Trophoblast cell (in vitro differentiated cells and primary cell): ENCODE results near the gene PADI3.
A peak's percentile ranks its signal among the peaks of the same experiment; 100 is the strongest.

Experiments used
- DNase-seq, 2 donors: peaks; one replicate each; pipeline ENCODE4 v3.0.0-alpha.2; 2016
- H2AFZ ChIP-seq: 2 replicates; pipeline ENCODE4 v1.6.1; 2013; ENCODE audit warnings: low read length, moderate library complexity, mild to moderate bottlenecking; ENCODE audit not compliant: insufficient read depth, poor library complexity
- H2AK5ac ChIP-seq: 2 replicates; pipeline ENCODE4 v1.6.1; 2013; ENCODE audit warnings: mild to moderate bottlenecking, low read length
- H2BK120ac ChIP-seq: 2 replicates; pipeline ENCODE4 v1.6.1; 2013; ENCODE audit warnings: low read length, mild to moderate bottlenecking, moderate library complexity; ENCODE audit not compliant: insufficient read depth, poor library complexity
- H2BK12ac ChIP-seq: 2 replicates; pipeline ENCODE4 v1.6.1; 2013; ENCODE audit warnings: mild to moderate bottlenecking, low read length, moderate library complexity
- H2BK5ac ChIP-seq: 2 replicates; pipeline ENCODE4 v1.6.1; 2013; ENCODE audit warnings: low read length, low read depth, moderate library complexity, mild to moderate bottlenecking; ENCODE audit not compliant: poor library complexity
- H3K14ac ChIP-seq: 2 replicates; pipeline ENCODE4 v1.6.1; 2013; ENCODE audit warnings: mild to moderate bottlenecking, low read length
- H3K18ac ChIP-seq: 2 replicates; pipeline ENCODE4 v1.6.1; 2013; ENCODE audit warnings: mild to moderate bottlenecking, low read length
- H3K23ac ChIP-seq: 2 replicates; pipeline ENCODE4 v1.6.1; 2013; ENCODE audit warnings: low read length
- H3K27ac ChIP-seq: 2 replicates; pipeline ENCODE4 v1.5.1; 2013; ENCODE audit warnings: low read depth, mild to moderate bottlenecking, inconsistent platforms, low read length, moderate library complexity
- H3K27me3 ChIP-seq: 2 replicates; pipeline ENCODE4 v1.6.1; 2013; ENCODE audit warnings: inconsistent platforms, mild to moderate bottlenecking, low read length, moderate library complexity; ENCODE audit not compliant: insufficient read depth
- H3K36me3 ChIP-seq, 2 experiments: 1 replicate in 1 of 2; 2 replicates in 1 of 2; pipeline ENCODE4 v1.6.1; 2013; ENCODE audit warnings: low read length in 2 of 2, mild to moderate bottlenecking in 2 of 2, moderate library complexity in 1 of 2; ENCODE audit not compliant: insufficient read depth in 2 of 2, control insufficient read depth in 1 of 2
- H3K4ac ChIP-seq: 2 replicates; pipeline ENCODE4 v1.6.1; 2013; ENCODE audit warnings: low read depth, mild to moderate bottlenecking, low read length, moderate library complexity
- H3K4me1 ChIP-seq, 2 experiments: 1 replicate in 1 of 2; 2 replicates in 1 of 2; pipeline ENCODE4 v1.6.1; 2013; ENCODE audit warnings: low read length in 2 of 2, mild to moderate bottlenecking in 2 of 2, moderate library complexity in 1 of 2; ENCODE audit not compliant: insufficient read depth in 2 of 2, control insufficient read depth in 1 of 2
- H3K4me2 ChIP-seq: 2 replicates; pipeline ENCODE4 v1.6.1; 2013; ENCODE audit warnings: inconsistent platforms, mild to moderate bottlenecking, low read length, moderate library complexity
- H3K4me3 ChIP-seq: 2 replicates; pipeline ENCODE4 v1.5.1; 2013; ENCODE audit warnings: mild to moderate bottlenecking, low read depth, low read length, inconsistent platforms
- H3K79me1 ChIP-seq: one replicate; pipeline ENCODE4 v1.6.1; 2013; ENCODE audit warnings: low read length
- H3K79me2 ChIP-seq: 2 replicates; pipeline ENCODE4 v1.6.1; 2013; ENCODE audit warnings: low read length, mild to moderate bottlenecking; ENCODE audit not compliant: control insufficient read depth, insufficient read depth, poor library complexity
- H3K9ac ChIP-seq: 2 replicates; pipeline ENCODE4 v1.6.1; 2013; ENCODE audit warnings: mild to moderate bottlenecking, low read length
- H3K9me3 ChIP-seq: 2 replicates; pipeline ENCODE4 v1.6.1; 2013; ENCODE audit warnings: low read depth, mild to moderate bottlenecking, control low read depth, inconsistent platforms, low read length; ENCODE audit not compliant: insufficient read depth
- H4K12ac ChIP-seq: 2 replicates; pipeline ENCODE4 v1.6.1; 2013; ENCODE audit warnings: low read depth, mild to moderate bottlenecking, low read length, moderate library complexity
- H4K8ac ChIP-seq: 2 replicates; pipeline ENCODE4 v1.6.1; 2013; ENCODE audit warnings: low read depth, mild to moderate bottlenecking, low read length, moderate library complexity
- H4K91ac ChIP-seq: one replicate; pipeline ENCODE4 v1.6.1; 2013; ENCODE audit warnings: low read depth, mild to moderate bottlenecking, low read length, moderate library complexity
- WGBS: extraction: QIAGEN DNeasy Blood & Tissue Kit; methylation state at CpG from one replicate; pipeline ENCODE4 v1.1.7; 2013; ENCODE audit warnings: missing lambda C conversion rate; ENCODE audit not compliant: insufficient read length, insufficient coverage; ENCODE audit errors: extremely low coverage; 5-methylcytosine and 5-hydroxymethylcytosine counted together

Gene PADI3

DNA sequence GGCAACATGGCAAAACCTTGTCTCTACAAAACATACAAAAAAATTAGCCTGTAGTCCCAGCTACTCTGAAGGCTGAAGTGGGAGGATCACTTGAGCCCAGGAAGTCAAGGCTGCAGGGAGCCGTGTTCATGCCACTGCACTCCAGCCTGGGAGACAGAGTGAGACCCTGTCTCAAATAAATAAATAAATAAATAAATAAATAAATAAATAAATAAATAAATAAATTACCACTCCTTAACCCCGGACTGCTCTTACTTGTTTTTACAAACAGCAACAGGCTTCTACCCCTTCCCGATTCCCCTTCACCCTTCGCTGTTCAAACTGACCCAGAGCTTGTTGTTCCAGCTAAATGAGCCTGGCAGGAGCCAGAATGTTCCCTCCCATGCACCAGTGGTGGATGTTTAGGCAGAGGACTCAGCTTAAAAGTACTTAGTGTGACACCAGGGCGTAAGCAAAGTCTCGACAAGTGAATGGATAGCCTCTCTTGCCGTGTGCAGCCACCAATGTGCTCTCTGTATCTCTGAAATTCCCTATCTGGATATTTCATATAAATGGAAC is 21.5 kb upstream of the PADI3 start:
- no CpG with 5 or more reads among the region's 7 CpGs for WGBS
- Histone ChIP-seq H2BK12ac (no peak overlapping the region), H3K9ac (no peak overlapping the region)

DNA sequence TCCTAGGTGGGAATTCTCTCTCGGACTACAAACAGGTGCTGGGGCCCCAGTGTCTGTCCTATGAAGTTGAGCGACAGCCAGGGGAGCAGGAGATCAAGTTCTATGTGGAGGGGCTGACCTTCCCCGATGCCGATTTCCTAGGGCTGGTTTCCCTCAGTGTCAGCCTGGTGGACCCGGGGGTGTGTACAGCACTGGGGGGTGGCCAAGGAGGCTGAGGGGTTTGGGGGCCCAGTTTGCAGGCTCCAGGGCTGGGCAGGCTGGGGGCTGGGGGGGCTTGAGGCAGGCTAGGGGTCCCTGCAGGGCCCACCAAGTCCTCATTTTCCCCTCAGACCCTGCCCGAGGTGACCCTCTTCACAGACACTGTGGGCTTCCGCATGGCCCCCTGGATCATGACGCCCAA is 20.3 kb upstream of the PADI3 start:
- Histone ChIP-seq H3K79me1 (peaks cover 2% of the 10 kb centered on the region), H4K12ac (no peak overlapping the region), H3K4me1 (peaks cover 9 to 22% of the 10 kb centered on the region in 2 experiments), H2BK120ac (no peak overlapping the region), H2BK12ac (no peak overlapping the region), H3K4me2 (no peak overlapping the region), H2BK5ac (no peak overlapping the region), H4K8ac (no peak overlapping the region), H4K91ac (peak overlapping the region; percentile 2), H2AFZ (no peak overlapping the region), H3K4me3 (no peak overlapping the region), H3K14ac (no peak overlapping the region), H3K36me3 (no peaks in the 10 kb centered on the region), H2AK5ac (no peak overlapping the region), H3K9ac (no peak overlapping the region), H3K23ac (no peak overlapping the region), H3K27ac (no peak overlapping the region), H3K27me3 (no peaks in the 10 kb centered on the region), H3K79me2 (no peaks in the 10 kb centered on the region), H3K9me3 (peaks cover 2% of the 10 kb centered on the region), H3K18ac (no peak overlapping the region), H3K4ac (no peak overlapping the region)
- no peak for DNase-seq
- WGBS, result no CpG with 5 or more reads among the region's 8 CpGs

More for the DNA sequence above, 21.5 kb upstream of the PADI3 start:
- Histone ChIP-seq H4K12ac (no peak overlapping the region), H3K4me1 (peaks cover 6 to 15% of the 10 kb centered on the region in 2 experiments), H3K14ac (no peak overlapping the region), H3K9me3 (no peaks in the 10 kb centered on the region), H3K23ac (no peak overlapping the region), H3K4me3 (no peak overlapping the region), H2AK5ac (no peak overlapping the region), H3K18ac (no peak overlapping the region), H3K27ac (no peak overlapping the region), H3K36me3 (no peaks in the 10 kb centered on the region), H3K79me1 (no peaks in the 10 kb centered on the region), H3K27me3 (no peaks in the 10 kb centered on the region), H3K79me2 (no peaks in the 10 kb centered on the region), H3K4me2 (no peak overlapping the region), H4K8ac (no peak overlapping the region), H4K91ac (no peak overlapping the region), H3K4ac (no peak overlapping the region), H2BK120ac (no peak overlapping the region), H2AFZ (no peak overlapping the region), H2BK5ac (no peak overlapping the region)
- DNase-seq, result no peak

DNA sequence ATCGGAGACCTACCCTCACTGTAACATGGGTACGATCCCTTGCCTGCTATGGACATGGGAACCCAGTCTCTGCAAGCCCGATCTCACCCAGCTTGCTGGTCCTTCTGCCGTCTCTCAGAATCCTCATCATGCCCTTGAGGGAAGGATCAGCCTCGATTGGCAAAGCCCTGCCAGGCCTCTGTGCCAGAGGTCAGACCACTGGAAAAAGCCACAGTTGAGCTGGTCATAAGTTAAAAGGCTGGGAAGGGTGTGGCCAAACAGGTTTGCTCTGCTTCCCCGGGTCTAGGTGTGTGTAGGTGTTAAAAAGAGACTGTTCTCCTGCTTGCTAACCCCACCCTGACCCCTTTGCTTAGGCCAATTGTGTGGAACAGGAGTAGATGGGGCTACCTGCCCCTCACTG is 19.5 kb upstream of the PADI3 start:
- Histone ChIP-seq H3K14ac (no peak overlapping the region), H3K18ac (no peak overlapping the region), H3K36me3 (no peaks in the 10 kb centered on the region), H3K4me1 (peaks cover 12 to 25% of the 10 kb centered on the region in 2 experiments), H3K4ac (no peak overlapping the region), H3K4me2 (no peak overlapping the region), H2AK5ac (peak overlapping the region; percentile 24), H4K8ac (no peak overlapping the region), H3K23ac (no peak overlapping the region), H3K9ac (no peak overlapping the region), H2AFZ (no peak overlapping the region), H3K79me2 (no peaks in the 10 kb centered on the region), H4K91ac (no peak overlapping the region), H2BK5ac (no peak overlapping the region), H3K27ac (no peak overlapping the region), H3K27me3 (no peaks in the 10 kb centered on the region), H2BK12ac (no peak overlapping the region), H3K4me3 (no peak overlapping the region), H3K9me3 (peaks cover 2% of the 10 kb centered on the region), H4K12ac (no peak overlapping the region), H3K79me1 (peaks cover 2% of the 10 kb centered on the region), H2BK120ac (no peak overlapping the region)
- DNase-seq, result no peak
- WGBS, result no CpG with 5 or more reads among the region's 6 CpGs

DNA sequence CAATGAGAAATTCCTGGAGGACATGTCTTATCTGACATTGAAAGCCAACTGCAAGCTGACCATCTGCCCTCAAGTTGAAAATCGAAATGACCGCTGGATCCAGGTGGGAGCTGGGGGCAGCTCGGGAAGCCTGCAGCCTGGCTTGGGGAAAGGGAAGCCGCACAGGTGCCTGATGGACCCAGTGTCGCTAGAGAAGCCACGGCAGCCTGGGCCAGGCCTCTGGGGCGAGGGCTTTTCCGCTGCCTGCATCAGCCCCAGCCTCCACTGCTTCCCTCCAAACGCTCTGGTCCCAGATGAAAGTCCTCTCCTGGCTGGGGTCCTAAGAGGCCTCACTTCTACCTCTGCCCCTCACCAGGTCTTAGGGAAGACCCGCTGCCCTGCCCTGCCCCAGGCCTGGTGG is 18.8 kb upstream of the PADI3 start:
- Histone ChIP-seq H2BK5ac (no peak overlapping the region), H3K9me3 (peaks cover 2% of the 10 kb centered on the region), H2AK5ac (peak overlapping the region; percentile 22), H2BK120ac (peak overlapping the region; percentile 34), H3K27me3 (no peaks in the 10 kb centered on the region), H3K79me1 (peaks cover 2% of the 10 kb centered on the region), H4K8ac (no peak overlapping the region), H3K27ac (no peak overlapping the region), H3K18ac (no peak overlapping the region), H3K4me1 (peaks cover 12 to 25% of the 10 kb centered on the region in 2 experiments), H3K4me3 (no peak overlapping the region), H3K14ac (no peak overlapping the region), H3K23ac (no peak overlapping the region), H3K4ac (no peak overlapping the region), H2AFZ (no peak overlapping the region), H4K91ac (no peak overlapping the region), H3K4me2 (no peak overlapping the region), H2BK12ac (peak overlapping the region; percentile 3), H3K9ac (no peak overlapping the region), H3K36me3 (no peaks in the 10 kb centered on the region), H3K79me2 (no peaks in the 10 kb centered on the region), H4K12ac (no peak overlapping the region)
- no CpG with 5 or more reads among the region's 10 CpGs for WGBS
- DNase-seq, result no peak
